Measurements from ENCODE around the gene RAB40C.

RAB40C gene

DNA sequence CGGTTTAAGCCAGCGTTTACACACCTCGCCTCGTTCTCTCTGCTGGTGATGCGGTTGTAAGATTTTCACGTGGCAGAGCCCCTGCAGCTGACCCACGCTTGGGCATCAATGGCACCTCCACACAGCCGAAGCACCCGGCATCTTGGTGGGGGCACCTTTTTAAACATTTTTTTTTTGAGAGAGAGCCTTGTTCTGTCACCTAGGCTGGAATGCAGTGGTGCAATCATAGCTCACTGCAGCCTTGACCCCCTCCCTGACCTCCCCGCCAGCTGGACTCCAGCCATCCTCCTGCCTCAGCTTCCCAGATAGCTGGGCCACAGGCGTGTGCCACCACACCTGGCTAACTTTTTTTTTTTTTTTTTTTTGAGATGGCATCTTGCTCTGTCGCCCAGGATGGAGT, 64.2 kb downstream of the RAB40C start:
- no peak for TF ChIP-seq TAF1 (IDR thresholded peaks at IDR 0.05; ENCODE audit: borderline replicate concordance, insufficient read depth, low read length)
- TF ChIP-seq, protein P1, sequence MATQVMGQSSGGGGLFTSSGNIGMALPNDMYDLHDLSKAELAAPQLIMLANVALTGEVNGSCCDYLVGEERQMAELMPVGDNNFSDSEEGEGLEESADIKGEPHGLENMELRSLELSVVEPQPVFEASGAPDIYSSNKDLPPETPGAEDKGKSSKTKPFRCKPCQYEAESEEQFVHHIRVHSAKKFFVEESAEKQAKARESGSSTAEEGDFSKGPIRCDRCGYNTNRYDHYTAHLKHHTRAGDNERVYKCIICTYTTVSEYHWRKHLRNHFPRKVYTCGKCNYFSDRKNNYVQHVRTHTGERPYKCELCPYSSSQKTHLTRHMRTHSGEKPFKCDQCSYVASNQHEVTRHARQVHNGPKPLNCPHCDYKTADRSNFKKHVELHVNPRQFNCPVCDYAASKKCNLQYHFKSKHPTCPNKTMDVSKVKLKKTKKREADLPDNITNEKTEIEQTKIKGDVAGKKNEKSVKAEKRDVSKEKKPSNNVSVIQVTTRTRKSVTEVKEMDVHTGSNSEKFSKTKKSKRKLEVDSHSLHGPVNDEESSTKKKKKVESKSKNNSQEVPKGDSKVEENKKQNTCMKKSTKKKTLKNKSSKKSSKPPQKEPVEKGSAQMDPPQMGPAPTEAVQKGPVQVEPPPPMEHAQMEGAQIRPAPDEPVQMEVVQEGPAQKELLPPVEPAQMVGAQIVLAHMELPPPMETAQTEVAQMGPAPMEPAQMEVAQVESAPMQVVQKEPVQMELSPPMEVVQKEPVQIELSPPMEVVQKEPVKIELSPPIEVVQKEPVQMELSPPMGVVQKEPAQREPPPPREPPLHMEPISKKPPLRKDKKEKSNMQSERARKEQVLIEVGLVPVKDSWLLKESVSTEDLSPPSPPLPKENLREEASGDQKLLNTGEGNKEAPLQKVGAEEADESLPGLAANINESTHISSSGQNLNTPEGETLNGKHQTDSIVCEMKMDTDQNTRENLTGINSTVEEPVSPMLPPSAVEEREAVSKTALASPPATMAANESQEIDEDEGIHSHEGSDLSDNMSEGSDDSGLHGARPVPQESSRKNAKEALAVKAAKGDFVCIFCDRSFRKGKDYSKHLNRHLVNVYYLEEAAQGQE (IDR thresholded peaks at IDR 0.05; ENCODE audit: insufficient read depth in 1 of 2, low read depth in 2 of 2, low read length in 2 of 2) = no peak
- no peak for TF ChIP-seq POLR2AphosphoS5 (IDR thresholded peaks at IDR 0.05; ENCODE audit: low read depth, low read length)
- TF ChIP-seq SIN3A (IDR thresholded peaks at IDR 0.05; ENCODE audit: borderline replicate concordance, insufficient read depth, low read length) = no peak
- TF ChIP-seq FOXP2 (optimal IDR thresholded peaks at IDR 0.05; ENCODE audit: borderline replicate concordance, extremely low read depth, extremely low read length, insufficient read depth) = no peak

- TF ChIP-seq SIN3A (IDR thresholded peaks at IDR 0.05; ENCODE audit: borderline replicate concordance, insufficient read depth, low read length) (no peak), POLR2AphosphoS5 (IDR thresholded peaks at IDR 0.05; ENCODE audit: low read depth, low read length) (no peak)
- TF ChIP-seq, protein P1 (IDR thresholded peaks at IDR 0.05; ENCODE audit: insufficient read depth in 1 of 2, low read depth in 2 of 2, low read length in 2 of 2) = no peak
Measured at GRCh38 chr16:657487-657886, 67.6 kb downstream of the RAB40C start.

DNA sequence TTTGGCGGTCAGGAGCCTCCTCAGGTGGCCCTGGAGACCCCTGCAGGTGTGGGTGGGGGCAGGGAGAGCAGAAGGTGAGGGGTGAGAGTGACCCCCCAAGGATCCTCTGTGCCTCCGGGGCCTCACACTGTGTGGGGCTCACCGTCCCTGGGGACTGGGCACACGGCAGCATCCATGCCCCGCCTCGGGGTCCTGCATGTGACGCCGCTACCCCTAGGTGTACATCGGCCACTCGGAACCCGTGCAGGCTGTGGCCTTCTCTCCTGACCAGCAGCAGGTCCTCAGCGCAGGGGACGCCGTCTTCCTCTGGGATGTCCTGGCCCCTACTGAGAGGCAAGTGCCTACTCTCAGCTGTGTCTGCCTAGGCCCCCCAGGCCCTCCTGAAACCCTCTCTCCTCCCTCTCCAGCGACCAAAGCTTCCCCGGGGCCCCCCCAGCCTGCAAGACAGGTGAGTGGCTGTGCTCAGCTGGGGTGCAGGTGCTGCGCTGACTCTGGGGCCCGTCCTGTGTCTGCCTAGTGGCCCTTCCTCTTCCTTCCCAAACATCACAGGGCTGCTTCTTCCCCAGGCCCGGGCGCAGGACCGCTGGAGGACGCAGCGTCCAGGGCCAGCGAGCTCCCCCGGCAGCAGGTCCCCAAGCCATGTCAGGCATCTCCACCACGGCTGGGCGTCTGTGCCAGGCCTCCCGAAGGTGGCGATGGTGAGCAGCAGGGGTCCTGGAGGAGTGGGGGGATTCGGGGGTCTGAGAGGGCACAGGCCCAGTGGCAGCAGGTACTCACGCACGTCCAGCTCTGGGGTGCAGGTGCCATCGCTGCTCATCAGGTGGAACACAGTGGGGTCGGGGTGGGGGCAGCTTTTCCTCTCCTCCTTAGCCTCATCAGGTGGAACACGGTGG, 69.1 kb downstream of the RAB40C start:
- TF ChIP-seq, protein P1 (IDR thresholded peaks at IDR 0.05; ENCODE audit: insufficient read depth in 1 of 2, low read depth in 2 of 2, low read length in 2 of 2) = no peak
- no peak for TF ChIP-seq POLR2AphosphoS5 (IDR thresholded peaks at IDR 0.05; ENCODE audit: low read depth, low read length)
- TF ChIP-seq FOXP2 (optimal IDR thresholded peaks at IDR 0.05; ENCODE audit: borderline replicate concordance, extremely low read depth, extremely low read length, insufficient read depth) = no peak
- no peak for TF ChIP-seq SIN3A (IDR thresholded peaks at IDR 0.05; ENCODE audit: borderline replicate concordance, insufficient read depth, low read length)
- no peak for TF ChIP-seq TAF1 (IDR thresholded peaks at IDR 0.05; ENCODE audit: borderline replicate concordance, insufficient read depth, low read length)

- TF ChIP-seq TAF1 (IDR thresholded peaks at IDR 0.05; ENCODE audit: borderline replicate concordance, insufficient read depth, low read length) (no peak), SIN3A (IDR thresholded peaks at IDR 0.05; ENCODE audit: borderline replicate concordance, insufficient read depth, low read length) (no peak), FOXP2 (optimal IDR thresholded peaks at IDR 0.05; ENCODE audit: borderline replicate concordance, extremely low read depth, extremely low read length, insufficient read depth) (no peak), POLR2AphosphoS5 (IDR thresholded peaks at IDR 0.05; ENCODE audit: low read depth, low read length) (no peak)
- TF ChIP-seq, protein P1 (IDR thresholded peaks at IDR 0.05; ENCODE audit: insufficient read depth in 1 of 2, low read depth in 2 of 2, low read length in 2 of 2) = no peak
Measured at GRCh38 chr16:659618-660017, 69.8 kb downstream of the RAB40C start.
